GM13976 (cell line): Measurements from ENCODE around the gene C5orf46.
"Not testable (repeated sequence)": the region's sequence is repeated elsewhere in the genome, so short reads cannot be mapped to it uniquely, and the experiment has no call there.

Source experiments
- DNase-seq: peaks from one replicate; pipeline ENCODE4 v3.0.0; 2012; ENCODE audit warnings: low spot score
- CTCF ChIP-seq: IDR thresholded peaks from 2 replicates; pipeline ENCODE4 v1.5.1; 2012; ENCODE audit warnings: borderline replicate concordance, mild to moderate bottlenecking; ENCODE audit not compliant: insufficient read depth; ENCODE audit errors: extremely low read depth, missing control alignments, control extremely low read depth
- in situ Hi-C: fragments of 300-500 bp; cut with MboI; formaldehyde crosslinking; loops from one replicate; pipeline ENCODE4 v1.12.0; 2022; ENCODE audit warnings: low sequenced_read_pairs, mixed read lengths, inconsistent platforms; ENCODE audit not compliant: unreplicated experiment

C5orf46 gene

DNA sequence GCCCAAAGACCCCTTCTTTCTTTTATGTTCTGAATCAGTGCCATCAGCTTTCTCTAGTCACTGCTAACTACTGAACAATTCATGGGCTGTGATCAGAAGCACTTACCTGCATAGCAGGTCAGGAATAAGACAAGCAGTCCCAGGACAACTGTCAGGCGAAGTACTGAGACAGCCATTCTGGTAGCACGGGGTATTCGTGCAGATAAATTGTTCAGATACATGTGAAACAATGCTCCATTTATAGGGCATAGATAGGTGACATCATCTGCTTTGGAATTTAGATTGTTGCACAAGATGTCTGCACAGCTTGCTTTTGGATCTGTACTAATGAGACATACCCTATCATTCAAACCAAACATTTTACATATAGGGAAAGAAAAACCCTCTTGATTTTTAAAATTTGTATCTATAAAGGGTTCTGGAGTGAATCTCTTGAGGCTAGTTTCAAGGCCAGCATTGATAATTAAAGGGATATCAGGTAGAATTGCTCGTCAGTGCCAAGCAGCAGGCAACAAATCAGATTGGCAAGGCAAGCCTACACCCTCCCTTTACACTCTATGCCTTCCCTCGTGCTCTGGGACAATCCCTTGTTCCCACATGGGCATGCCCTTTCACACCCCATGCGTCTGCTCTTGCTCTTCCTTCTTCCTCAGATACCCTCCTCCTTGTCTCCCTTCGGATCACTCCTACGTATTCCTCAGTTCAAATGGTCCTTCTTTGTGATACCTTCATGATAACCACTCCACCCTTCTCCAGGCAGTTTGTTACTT is at the start of gene C5orf46:
Gene C5orf46 (minus strand): TSS at position 213 of the 770 bp plus-strand sequence. CDS start 37 bp downstream, at position 176.
- TF ChIP-seq CTCF = no peak
- in situ Hi-C loops = no loop called here
- no peak for DNase-seq

- TF ChIP-seq CTCF = no peak
- in situ Hi-C loops = no loop called here
- no peak for DNase-seq
These were observed 48.6 kb upstream of the C5orf46 start for GRCh38 chr5:147954971-147955370.

GRCh38 chr5:147949711-147950573 is 43.6 kb upstream of the C5orf46 start:
- TF ChIP-seq CTCF = peak; percentile 45
- in situ Hi-C loops = no loop called here
- DNase-seq = peak; percentile 58

- in situ Hi-C loops, DNase-seq: not testable (repeated sequence)
These were observed 40.4 kb upstream of the C5orf46 start for GRCh38 chr5:147946658-147947274.

GRCh38 chr5:147939431-147940114 is 33.2 kb upstream of the C5orf46 start:
- TF ChIP-seq CTCF = no peak
- no peak for DNase-seq
- in situ Hi-C loops = no loop called here

DNA sequence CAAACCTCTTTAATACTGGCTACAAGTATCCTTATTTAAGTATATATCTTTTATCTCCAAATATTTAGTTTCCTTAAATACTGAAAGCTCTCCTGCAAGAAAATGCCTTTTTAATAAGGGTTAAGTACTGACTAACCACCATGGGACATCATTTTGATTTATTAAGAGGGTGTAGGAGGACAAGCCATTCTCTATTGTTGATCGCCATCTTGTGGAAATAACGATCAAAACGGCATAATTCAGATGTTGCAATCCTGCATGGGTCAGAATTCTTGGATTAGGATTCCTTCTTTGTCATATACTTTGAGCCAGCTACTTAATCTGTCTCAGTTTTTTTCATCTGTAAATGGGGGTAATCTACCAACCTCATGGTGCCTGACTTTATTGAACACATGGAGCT is 28.7 kb upstream of the C5orf46 start:
- no peak for DNase-seq
- no peak for TF ChIP-seq CTCF
- in situ Hi-C loops = no loop called here

DNA sequence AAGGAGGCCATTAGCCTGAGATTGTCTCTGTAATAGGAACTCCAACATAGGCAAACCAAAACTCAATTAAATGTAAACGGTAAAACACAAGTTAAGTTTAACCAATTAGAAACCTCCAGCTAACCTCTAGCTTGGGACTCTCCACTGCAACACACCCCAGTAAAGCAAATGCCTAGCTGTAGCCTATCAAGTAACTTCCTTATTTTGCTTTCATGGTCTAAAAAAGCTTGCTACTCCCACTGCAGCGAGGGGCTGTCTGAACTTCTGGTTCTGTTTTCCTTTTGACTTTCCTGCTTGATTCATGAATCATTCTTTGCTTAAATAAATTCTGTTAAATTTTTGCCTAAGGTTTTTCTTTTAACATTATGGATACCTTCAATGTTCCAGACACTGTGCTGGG is 24.4 kb upstream of the C5orf46 start:
- no peak for TF ChIP-seq CTCF
- DNase-seq = no peak
- in situ Hi-C loops = no loop called here
